Pancreas (tissue), 10 donors: ENCODE data around the gene TUBB8B. TPM values are rescaled to one million over a fixed set of nuclear protein-coding genes. Genes with fewer than 3 reads are reported as not detected.
A peak's percentile ranks its signal among the peaks of the same experiment; 100 is the strongest.
"Not testable (repeated sequence)": the region's sequence is repeated elsewhere in the genome, so short reads cannot be mapped to it uniquely, and the experiment has no call there.

Experiments
- ATAC-seq, 4 donors: fragments of 200-7000 bp; cut with Tn5 transposase; one replicate each; pipeline versions ENCODE4 v1.8.0 to v1.9.1; 2020; ENCODE audit warnings: mild to moderate bottlenecking in 4 of 4, moderate library complexity in 4 of 4
- DNase-seq, 6 donors: peaks; one replicate each; pipeline ENCODE4 v3.0.0-alpha.2; 2020
- FAIRE-seq: peaks from 2 replicates; lab custom pipeline; 2012; peaks lifted over from hg19 to GRCh38; lab: Jason Lieb, UNC
- H3K27ac ChIP-seq, 4 donors: fragments of 200-600 bp; sonication (generic); 1 replicate in 3 of 4; 2 replicates in 1 of 4; pipeline versions ENCODE4 v1.5.0 to v1.8.0; 2020
- H3K27me3 ChIP-seq, 4 donors: fragments of 200-600 bp; one replicate each; pipeline ENCODE4 v1.8.0; 2021
- H3K36me3 ChIP-seq, 3 donors: fragments of 200-600 bp; sonication (generic) in 1 of 3; one replicate each; pipeline versions ENCODE4 v1.5.0 to v1.8.0; 2020 to 2021
- H3K4me1 ChIP-seq, 3 donors: fragments of 200-600 bp; one replicate each; pipeline ENCODE4 v1.8.0; 2021
- H3K4me3 ChIP-seq, 4 donors: fragments of 200-600 bp; sonication (generic) in 2 of 4; one replicate each; pipeline versions ENCODE4 v1.5.0 to v1.8.0; 2020 to 2021
- H3K9me3 ChIP-seq, 4 donors: fragments of 200-600 bp; one replicate each; pipeline ENCODE4 v1.8.0; 2021
- WGBS, 2 donors: extraction: QIAGEN DNeasy Blood & Tissue Kit; methylation state at CpG; one replicate each; pipeline ENCODE4 v1.1.7; 2013; 5-methylcytosine and 5-hydroxymethylcytosine counted together
- intact Hi-C, 3 donors: fragments of 100-400 bp; cut with DNase I; formaldehyde crosslinking; loops; one replicate each; pipeline versions ENCODE4 v1.11.1 to v1.14.2; 2022
- polyA plus RNA-seq, 2 donors: library from polyadenylated mRNA; stranded (reverse); fragments of 200-250 nt; gene quantifications; one replicate each; pipeline ENCODE4 v1.2.3, GENCODE V29; 2013
- total RNA-seq, 6 donors: library from RNA; stranded (reverse); fragmentation: NEBNext Ultra II Directional in 4 of 6; extraction: Animal tissue kit (Norgen Biotek cat#: 25700) in 4 of 6; gene quantifications; one replicate each; pipeline versions ENCODE4 v1.2.1 to v1.2.4, GENCODE V29; 2021 to 2023
- donor health status: healthy with polysubstance abuse.
- donor health status: DM: no; HTN: no; CAD: no; lungs with moderate emphysema.
- donor health status: DM: no; HTN: no; CAD: no.
- donor health status: control.
- donor health status: control.
- donor health status: Bipolar disorder and iron deficiency.
- donor health status: DM: yes; HTN: yes; CAD: no.
- donor health status: DM: no; HTN: no; CAD: no.
- donor health status: DM: no; HTN: no; CAD: no.
- donor health status: DM: yes; HTN: yes; CAD: no.

The TUBB8B gene
- total and polyA plus RNA-seq, 8 donors: 0.35 to 0.80 TPM; not detected in 6

DNA sequence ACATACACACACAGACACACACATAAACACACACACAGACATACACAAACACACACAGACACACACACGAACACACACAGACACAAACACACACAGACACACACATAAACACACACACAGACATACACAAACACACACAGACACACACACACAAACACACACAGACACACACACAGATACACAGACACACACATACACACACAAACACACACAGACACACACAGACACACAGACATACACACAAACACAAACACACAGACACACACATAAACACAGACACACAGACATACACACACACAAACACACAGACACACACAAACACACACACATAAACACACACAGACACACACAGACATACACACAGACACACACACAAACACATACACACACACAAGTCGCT lies 31.5 kb upstream of the TUBB8B start:
- intact Hi-C loops, ATAC-seq, H3K36me3 ChIP-seq, H3K4me3 ChIP-seq, FAIRE-seq, H3K4me1 ChIP-seq, H3K9me3 ChIP-seq, H3K27ac ChIP-seq, H3K27me3 ChIP-seq, DNase-seq: not testable (repeated sequence)
- 54 to 58% methylated on average over 2 of the region's 2 CpGs for WGBS, 2 donors

DNA sequence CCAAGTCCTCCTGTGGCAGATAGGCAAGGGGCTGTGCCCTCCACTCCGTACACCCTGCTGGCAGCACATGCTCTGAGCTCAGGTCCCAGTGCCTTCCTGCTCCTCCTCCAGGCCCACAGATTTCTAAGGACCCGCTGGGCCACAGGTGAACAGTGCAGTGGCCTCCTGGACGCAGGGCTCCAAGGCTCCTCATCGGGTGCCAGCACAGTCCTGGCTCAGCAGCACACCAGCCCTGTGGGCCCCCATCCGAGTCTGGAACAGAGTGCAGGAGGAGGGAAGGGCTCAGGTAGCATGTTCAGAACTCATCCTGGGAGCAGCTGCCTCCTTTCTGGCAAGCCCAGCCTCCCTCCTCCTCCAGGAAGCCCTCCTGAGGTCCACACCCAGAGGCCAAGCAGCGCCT lies 30.8 kb upstream of the TUBB8B start:
- ATAC-seq, FAIRE-seq, H3K9me3 ChIP-seq, H3K4me1 ChIP-seq, H3K27ac ChIP-seq, H3K4me3 ChIP-seq, DNase-seq, intact Hi-C loops, H3K36me3 ChIP-seq, H3K27me3 ChIP-seq: not testable (repeated sequence)
- 50 to 52% methylated on average over 5 of the region's 6 CpGs for WGBS, 2 donors

DNA sequence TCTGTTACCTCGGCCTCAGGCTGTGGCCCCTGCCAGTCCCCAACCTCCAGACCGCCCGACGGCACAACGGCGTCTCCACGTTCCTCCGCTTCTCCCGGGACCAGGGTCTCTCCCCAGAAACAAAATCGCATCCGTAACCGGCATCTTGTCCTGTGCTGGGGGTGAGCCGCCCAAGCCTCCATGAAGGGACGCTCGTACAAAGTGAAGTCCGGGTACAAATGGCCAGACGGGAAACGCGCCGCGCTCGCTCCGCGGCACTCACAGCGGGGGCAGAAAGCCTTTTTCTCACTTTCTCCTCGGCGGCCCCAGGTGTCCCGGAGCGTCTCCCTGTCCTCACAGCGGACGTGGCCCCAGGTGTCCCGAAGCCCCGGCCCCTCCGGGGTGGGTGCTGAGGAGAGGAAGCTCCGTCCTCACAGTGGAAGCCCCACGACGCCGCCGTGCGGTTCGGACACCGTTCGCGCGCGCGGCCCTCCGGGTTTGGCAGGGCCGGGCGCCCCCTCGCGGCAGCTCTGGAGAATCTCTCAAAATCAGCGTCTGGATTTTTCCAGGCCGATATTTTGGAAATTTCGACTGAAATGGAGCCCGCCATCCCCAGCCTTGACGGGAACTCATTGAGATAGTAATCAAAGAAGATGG lies 26.2 kb upstream of the TUBB8B start:
- H3K9me3 ChIP-seq, H3K27me3 ChIP-seq, DNase-seq, ATAC-seq, H3K4me1 ChIP-seq, FAIRE-seq, H3K36me3 ChIP-seq, H3K27ac ChIP-seq, intact Hi-C loops: not testable (repeated sequence)
- H3K4me3 ChIP-seq: peak overlapping the region in 2 of 4 donors; percentile 16 to 23
- WGBS, 2 donors: 57 to 58% methylated on average over 57 of the region's 57 CpGs

DNA sequence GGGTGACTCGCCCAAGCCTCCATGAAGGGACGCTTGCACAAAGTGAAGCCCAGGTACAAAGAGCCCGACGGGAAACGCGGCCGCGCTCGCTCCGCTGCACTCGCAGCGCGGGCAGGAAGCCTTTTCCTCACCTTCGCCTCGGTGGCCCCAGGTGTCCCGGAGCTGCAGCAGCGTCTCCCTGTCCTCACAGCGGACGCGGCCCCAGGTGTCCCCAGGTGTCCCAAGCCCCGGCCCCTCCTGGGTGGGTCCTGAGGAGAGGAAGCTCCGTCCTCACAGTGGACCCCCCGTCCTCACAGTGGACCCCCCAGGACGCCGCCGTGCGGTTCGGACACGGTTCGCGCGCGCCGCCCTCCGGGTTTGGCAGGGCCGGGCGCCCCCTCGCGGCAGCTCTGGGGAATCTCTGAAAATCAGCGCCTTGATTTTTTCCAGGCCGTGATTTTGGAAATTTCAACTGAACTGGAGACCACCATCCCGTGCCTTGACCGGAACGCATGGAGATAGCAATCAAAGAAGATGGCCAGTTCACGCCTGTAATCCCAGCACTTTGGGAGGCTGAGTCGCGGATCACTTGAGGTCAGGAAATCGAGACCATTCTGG lies 23.9 kb upstream of the TUBB8B start:
- H3K4me3 ChIP-seq, H3K27me3 ChIP-seq, FAIRE-seq, H3K36me3 ChIP-seq, DNase-seq, H3K27ac ChIP-seq, intact Hi-C loops, H3K4me1 ChIP-seq, H3K9me3 ChIP-seq: not testable (repeated sequence)
- peak in 2 of 4 donors; percentile 44 to 79 for ATAC-seq
- 33 to 35% methylated on average over 26 to 47 of the region's 48 CpGs for WGBS, 2 donors

DNA sequence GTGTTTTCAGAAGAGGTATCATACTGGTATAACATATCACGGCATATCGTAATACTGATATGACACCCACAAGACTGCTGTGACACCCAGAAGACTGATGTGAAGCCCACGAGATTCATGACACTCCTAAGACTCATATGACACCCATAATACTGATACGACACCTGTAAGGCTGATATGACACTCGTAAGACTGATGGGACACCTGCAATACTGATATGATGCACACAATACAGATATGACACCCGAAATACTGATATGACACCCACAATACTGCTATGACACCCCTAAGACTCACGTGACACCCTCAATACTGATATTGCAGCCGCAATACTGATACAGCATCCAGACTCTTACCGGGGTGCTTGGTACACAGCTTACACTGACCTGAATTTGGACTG lies 18.3 kb upstream of the TUBB8B start:
- H3K27ac ChIP-seq, H3K4me3 ChIP-seq, H3K36me3 ChIP-seq, FAIRE-seq, H3K27me3 ChIP-seq, H3K4me1 ChIP-seq, DNase-seq, ATAC-seq, H3K9me3 ChIP-seq, intact Hi-C loops: not testable (repeated sequence)
- 49 to 55% methylated on average over 9 of the region's 9 CpGs for WGBS, 2 donors

DNA sequence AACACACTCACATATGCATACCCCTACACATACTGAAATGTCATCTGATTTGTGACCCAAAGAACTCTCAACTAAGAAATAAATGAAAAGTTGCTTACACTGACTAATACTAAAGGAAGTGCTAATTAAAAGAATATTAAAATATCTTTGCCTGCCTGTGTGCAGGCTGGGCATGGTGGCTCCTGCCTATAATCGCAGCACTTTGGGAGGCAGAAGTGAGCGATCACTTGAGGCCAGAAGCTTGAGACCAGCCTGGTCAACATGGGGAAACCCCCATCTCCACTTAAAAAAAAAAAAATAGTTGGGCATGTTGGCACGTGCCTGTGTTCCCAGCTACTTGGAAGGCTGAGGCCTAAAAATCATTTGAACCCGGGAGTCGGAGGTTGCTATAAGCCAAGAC lies 14.9 kb upstream of the TUBB8B start:
- H3K27ac ChIP-seq, FAIRE-seq, intact Hi-C loops, H3K4me1 ChIP-seq, H3K4me3 ChIP-seq, H3K9me3 ChIP-seq, ATAC-seq, DNase-seq, H3K36me3 ChIP-seq, H3K27me3 ChIP-seq: not testable (repeated sequence)
- 80 to 94% methylated on average over 5 of the region's 5 CpGs for WGBS, 2 donors

DNA sequence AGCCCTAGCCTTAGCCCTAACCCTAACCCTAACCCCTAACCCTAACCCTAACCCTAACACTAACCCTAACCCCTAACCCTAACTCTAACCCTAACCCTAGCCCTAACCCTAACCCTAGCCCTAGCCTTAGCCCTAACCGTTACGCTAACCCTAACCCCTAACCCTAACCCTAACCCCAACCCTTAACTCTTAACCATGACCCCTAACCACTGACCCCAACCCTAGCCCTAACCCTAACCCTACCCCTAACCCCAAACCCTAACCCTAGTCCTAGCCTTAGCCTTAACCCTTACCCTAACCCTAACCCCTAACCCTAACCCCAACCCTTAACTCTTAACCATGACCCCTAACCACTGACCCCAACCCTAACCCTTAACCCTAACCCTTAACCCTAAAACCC lies 14.2 kb upstream of the TUBB8B start:
- H3K9me3 ChIP-seq, FAIRE-seq, H3K27me3 ChIP-seq, H3K4me1 ChIP-seq, intact Hi-C loops, H3K36me3 ChIP-seq, ATAC-seq, H3K27ac ChIP-seq, DNase-seq, H3K4me3 ChIP-seq: not testable (repeated sequence)
- 86 to 94% methylated on average over 2 of the region's 2 CpGs for WGBS, 2 donors

DNA sequence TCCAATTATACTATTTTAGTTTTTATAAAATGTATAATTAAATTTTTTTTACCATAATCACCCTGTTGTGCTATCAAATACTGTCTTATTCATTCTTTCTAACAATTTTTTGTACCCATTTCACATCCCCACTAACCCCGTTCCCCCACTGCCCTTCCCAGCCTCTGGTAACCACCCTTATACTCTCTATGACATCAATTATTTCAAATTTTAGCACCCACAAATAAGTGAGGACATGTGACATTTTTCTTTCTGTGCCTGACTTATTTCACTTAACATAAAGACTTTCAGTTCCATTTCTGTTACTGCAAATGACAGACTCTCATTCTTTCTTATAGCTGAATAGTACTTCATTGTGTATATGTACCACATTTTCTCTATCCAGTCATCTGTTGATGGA lies 5.0 kb upstream of the TUBB8B start:
- WGBS, 2 donors: 64 to 70% methylated on average over 1 of the region's 1 CpG
- FAIRE-seq, H3K9me3 ChIP-seq, intact Hi-C loops, DNase-seq, H3K27ac ChIP-seq, H3K36me3 ChIP-seq, H3K4me1 ChIP-seq, H3K27me3 ChIP-seq, H3K4me3 ChIP-seq, ATAC-seq: not testable (repeated sequence)

DNA sequence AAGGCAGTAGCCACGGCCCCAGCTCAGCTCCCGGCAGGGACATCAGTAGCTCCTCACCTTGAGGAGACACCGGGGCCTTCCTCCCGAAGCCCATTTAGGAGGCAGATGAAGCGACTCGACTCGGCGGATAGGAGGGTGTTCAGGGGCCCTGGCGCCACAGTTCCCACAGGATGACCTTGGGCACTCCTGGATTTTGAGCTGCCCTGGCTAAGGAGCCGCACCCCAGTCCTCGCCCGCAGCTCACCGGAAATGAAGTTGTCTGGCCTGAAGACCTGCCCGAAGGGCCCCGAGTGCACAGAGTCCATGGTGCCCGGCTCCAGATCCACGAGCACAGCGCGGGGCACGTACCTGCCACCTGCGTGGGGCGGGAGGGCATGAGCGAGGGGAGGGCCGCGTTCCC lies 719 bp downstream of the TUBB8B start:
- intact Hi-C loops, DNase-seq, ATAC-seq, H3K36me3 ChIP-seq, H3K27ac ChIP-seq, FAIRE-seq, H3K9me3 ChIP-seq, H3K4me3 ChIP-seq, H3K4me1 ChIP-seq, H3K27me3 ChIP-seq: not testable (repeated sequence)
- 86 to 94% methylated on average over 21 to 25 of the region's 25 CpGs for WGBS, 2 donors

DNA sequence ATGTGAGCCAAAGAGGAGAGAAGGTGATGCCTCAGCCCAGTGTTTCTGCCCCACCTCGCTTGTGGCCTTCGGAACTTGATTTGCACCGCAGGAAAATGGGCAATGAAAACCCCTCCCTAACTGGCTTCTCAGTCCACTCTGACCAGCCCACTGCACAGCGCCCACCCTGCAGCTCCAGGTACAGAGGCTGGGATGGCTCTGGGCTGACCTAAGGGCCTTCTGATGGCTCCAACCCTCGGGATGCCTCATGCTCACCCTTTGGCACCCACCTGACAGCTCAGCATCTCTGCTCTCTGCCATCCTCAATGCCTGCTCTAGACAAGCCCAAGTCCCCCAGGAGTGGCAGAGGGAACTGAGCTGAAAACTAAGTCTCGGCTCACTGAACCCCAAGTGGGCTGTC lies 36.2 kb downstream of the TUBB8B start:
- H3K36me3 ChIP-seq, H3K27ac ChIP-seq, H3K9me3 ChIP-seq, H3K27me3 ChIP-seq, DNase-seq, intact Hi-C loops, H3K4me3 ChIP-seq, H3K4me1 ChIP-seq, FAIRE-seq: not testable (repeated sequence)
- no CpG with 5 or more reads among the region's 6 CpGs for WGBS, 2 donors
- peak in 2 of 4 donors; percentile 45 to 48 for ATAC-seq

DNA sequence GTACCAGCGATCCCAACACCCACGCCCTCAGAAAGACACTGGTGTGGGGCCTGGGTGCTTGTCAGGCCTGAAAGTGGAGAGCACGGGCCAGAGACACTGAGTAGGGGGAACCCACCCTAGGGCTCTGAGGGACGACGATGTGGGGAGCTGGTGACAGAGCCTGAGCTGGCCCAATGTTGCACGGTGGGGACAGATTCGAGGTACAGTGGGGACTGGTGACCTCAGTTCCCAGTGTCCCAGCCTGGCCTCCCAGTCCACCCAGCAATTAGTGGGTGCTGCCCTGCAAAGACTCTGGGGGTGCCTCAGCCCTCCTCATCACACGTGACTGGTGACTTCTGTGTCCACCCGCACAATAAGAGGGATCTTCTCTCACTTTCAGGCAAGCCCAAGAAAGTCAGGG lies 36.6 kb downstream of the TUBB8B start:
- peak in 3 of 4 donors; percentile 22 to 32 (median 25) for ATAC-seq
- H3K9me3 ChIP-seq, H3K4me1 ChIP-seq, DNase-seq, H3K4me3 ChIP-seq, H3K36me3 ChIP-seq, intact Hi-C loops, FAIRE-seq, H3K27ac ChIP-seq, H3K27me3 ChIP-seq: not testable (repeated sequence)
- whole genome bisulfite sequencing, 2 donors: no CpG with 5 or more reads among the region's 9 CpGs

DNA sequence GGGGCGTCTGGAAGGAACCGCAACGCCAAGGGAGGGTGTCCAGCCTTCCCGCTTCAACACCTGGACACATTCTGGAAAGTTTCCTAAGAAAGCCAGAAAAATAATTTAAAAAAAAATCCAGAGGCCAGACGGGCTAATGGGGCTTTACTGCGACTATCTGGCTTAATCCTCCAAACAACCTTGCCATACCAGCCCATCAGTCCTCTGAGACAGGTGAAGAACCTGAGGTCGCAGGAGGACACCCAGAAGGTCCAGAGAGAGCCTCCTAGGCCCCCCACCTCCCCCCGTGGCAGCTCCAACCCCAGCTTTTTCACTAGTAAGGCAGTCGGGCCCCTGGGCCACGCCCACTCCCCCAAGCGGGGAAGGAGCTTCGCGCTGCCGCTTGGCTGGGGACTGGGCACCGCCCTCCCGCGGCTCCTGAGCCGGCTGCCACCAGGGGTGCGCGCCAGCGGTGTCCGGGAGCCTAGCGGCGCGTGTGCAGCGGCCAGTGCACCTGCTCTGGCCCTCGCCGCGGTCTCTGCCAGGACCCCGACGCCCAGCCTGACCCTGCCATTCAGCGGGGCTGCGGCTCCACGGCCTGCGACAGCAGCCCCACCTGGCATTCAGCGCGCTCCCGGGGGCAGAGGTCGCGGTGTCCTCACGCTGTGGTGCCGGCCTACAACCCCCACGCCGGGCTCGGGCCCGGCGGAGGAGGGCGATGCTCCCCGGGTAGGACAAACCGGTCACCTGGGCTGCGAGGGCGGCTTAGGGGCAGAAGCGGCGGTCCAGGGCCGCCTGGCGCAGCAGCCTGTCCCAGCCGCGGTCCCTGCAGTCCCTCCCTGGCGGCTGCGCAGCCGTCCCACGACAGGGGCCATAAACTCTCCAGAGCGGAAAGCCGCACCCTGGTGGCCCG lies 37.8 kb downstream of the TUBB8B start:
- peak in 1 of 4 donors; percentile 22 for ATAC-seq
- 86 to 87% methylated on average over 10 to 17 of the region's 65 CpGs for WGBS, 2 donors
- H3K4me1 ChIP-seq, H3K27me3 ChIP-seq, intact Hi-C loops, H3K9me3 ChIP-seq, H3K36me3 ChIP-seq, H3K27ac ChIP-seq, H3K4me3 ChIP-seq, FAIRE-seq: not testable (repeated sequence)
- peak in 2 of 6 donors; percentile 18 to 40 for DNase-seq
